ENCODE data around the gene JAM2. TPM values are rescaled to one million over a fixed set of nuclear protein-coding genes. Genes with fewer than 3 reads are reported as not detected.

The JAM2 gene
- total RNA-seq, 6 donors from 2014 or later = 7.8 to 29.3 (median 11.2) TPM

GRCh38 chr21:25614441-25614840 lies 24.6 kb upstream of the JAM2 start:
- no peak for DNase-seq
- no peak overlapping the region for H3K27ac ChIP-seq
- no peak for ATAC-seq (ENCODE audit: low FRiP score in 2 of 2)
- H3K36me3 ChIP-seq = no peaks in the 10 kb centered on the region
- TF ChIP-seq EP300 (IDR thresholded peaks at IDR 0.05) = no peak
- no peak for TF ChIP-seq POLR2A (IDR thresholded peaks at IDR 0.05)
- TF ChIP-seq CTCF (IDR thresholded peaks at IDR 0.05) = no peak
- no peak for TF ChIP-seq POLR2AphosphoS5 (IDR thresholded peaks at IDR 0.05)
- no peaks in the 10 kb centered on the region for H3K27me3 ChIP-seq
- no peaks in the 10 kb centered on the region for H3K4me1 ChIP-seq
- H3K4me3 ChIP-seq = no peak overlapping the region
- no peaks in the 10 kb centered on the region for H3K9me3 ChIP-seq
- WGBS, 2 donors = 84 to 97% methylated on average over 1 of the region's 1 CpG

- TF ChIP-seq POLR2A (IDR thresholded peaks at IDR 0.05) = no peak
- TF ChIP-seq EP300 (IDR thresholded peaks at IDR 0.05) = no peak
- TF ChIP-seq POLR2AphosphoS5 (IDR thresholded peaks at IDR 0.05) = no peak
- no peak for TF ChIP-seq CTCF (IDR thresholded peaks at IDR 0.05)
- Histone ChIP-seq H3K4me3 (no peak overlapping the region), H3K9me3 (no peaks in the 10 kb centered on the region), H3K36me3 (no peaks in the 10 kb centered on the region), H3K27ac (no peak overlapping the region), H3K27me3 (no peaks in the 10 kb centered on the region), H3K4me1 (no peaks in the 10 kb centered on the region)
- no peak for DNase-seq
- ATAC-seq (ENCODE audit: low FRiP score in 2 of 2) = no peak
- WGBS, 2 donors = 47 to 51% methylated on average over 3 of the region's 3 CpGs
These were observed 23.2 kb upstream of the JAM2 start for GRCh38 chr21:25615880-25616279.

GRCh38 chr21:25619198-25619597 lies 19.9 kb upstream of the JAM2 start:
- Histone ChIP-seq H3K9me3 (no peaks in the 10 kb centered on the region), H3K27ac (no peak overlapping the region), H3K27me3 (no peaks in the 10 kb centered on the region), H3K36me3 (no peaks in the 10 kb centered on the region), H3K4me3 (no peak overlapping the region), H3K4me1 (no peaks in the 10 kb centered on the region)
- ATAC-seq (ENCODE audit: low FRiP score in 2 of 2) = no peak
- WGBS, 2 donors = 87 to 94% methylated on average over 2 of the region's 2 CpGs
- no peak for DNase-seq
- TF ChIP-seq EP300 (IDR thresholded peaks at IDR 0.05) (no peak), CTCF (IDR thresholded peaks at IDR 0.05) (no peak), POLR2A (IDR thresholded peaks at IDR 0.05) (no peak), POLR2AphosphoS5 (IDR thresholded peaks at IDR 0.05) (no peak)

GRCh38 chr21:25624511-25624910 lies 14.5 kb upstream of the JAM2 start:
- DNase-seq = no peak
- 79 to 92% methylated on average over 4 of the region's 4 CpGs for WGBS, 2 donors
- no peak overlapping the region for H3K27ac ChIP-seq

More at GRCh38 chr21:25624511-25624910, 14.5 kb upstream of the JAM2 start:
- H3K4me1 ChIP-seq = peaks cover 0 to 7% (median 3%) of the 10 kb centered on the region in 4 donors
- no peaks in the 10 kb centered on the region for H3K9me3 ChIP-seq
- H3K27me3 ChIP-seq = no peaks in the 10 kb centered on the region
- H3K36me3 ChIP-seq = no peaks in the 10 kb centered on the region
- no peak for ATAC-seq (ENCODE audit: low FRiP score in 2 of 2)
- TF ChIP-seq POLR2A (IDR thresholded peaks at IDR 0.05) = no peak
- TF ChIP-seq EP300 (IDR thresholded peaks at IDR 0.05) = no peak
- TF ChIP-seq POLR2AphosphoS5 (IDR thresholded peaks at IDR 0.05) = no peak
- TF ChIP-seq CTCF (IDR thresholded peaks at IDR 0.05) = no peak
- H3K4me3 ChIP-seq = no peak overlapping the region
